Fibroblast of the conjunctiva (primary cell): ENCODE data around the gene CCT3.
"Not testable (repeated sequence)": the region's sequence is repeated elsewhere in the genome, so short reads cannot be mapped to it uniquely, and the experiment has no call there.

ENCODE experiments used
- DNase-seq: peaks from one replicate; pipeline ENCODE4 v3.0.0-alpha.2; 2010; ENCODE audit warnings: low read depth

The CCT3 gene

GRCh38 chr1:156338180-156338976, at the start of gene CCT3, which contains the start of gene TSACC:
CCT3 (minus strand) TSS chr1:156338292; CDS start chr1:156338184, 108 bp downstream.
TSACC (plus strand) TSS chr1:156338526; CDS start chr1:156339758, 1,232 bp downstream.
- peak; percentile 100 for DNase-seq

GRCh38 chr1:156387870-156388173, 49.7 kb upstream of the CCT3 start:
- no peak for DNase-seq

- DNase-seq: no peak
These were observed 49.1 kb upstream of the CCT3 start for GRCh38 chr1:156386949-156387869.

DNA sequence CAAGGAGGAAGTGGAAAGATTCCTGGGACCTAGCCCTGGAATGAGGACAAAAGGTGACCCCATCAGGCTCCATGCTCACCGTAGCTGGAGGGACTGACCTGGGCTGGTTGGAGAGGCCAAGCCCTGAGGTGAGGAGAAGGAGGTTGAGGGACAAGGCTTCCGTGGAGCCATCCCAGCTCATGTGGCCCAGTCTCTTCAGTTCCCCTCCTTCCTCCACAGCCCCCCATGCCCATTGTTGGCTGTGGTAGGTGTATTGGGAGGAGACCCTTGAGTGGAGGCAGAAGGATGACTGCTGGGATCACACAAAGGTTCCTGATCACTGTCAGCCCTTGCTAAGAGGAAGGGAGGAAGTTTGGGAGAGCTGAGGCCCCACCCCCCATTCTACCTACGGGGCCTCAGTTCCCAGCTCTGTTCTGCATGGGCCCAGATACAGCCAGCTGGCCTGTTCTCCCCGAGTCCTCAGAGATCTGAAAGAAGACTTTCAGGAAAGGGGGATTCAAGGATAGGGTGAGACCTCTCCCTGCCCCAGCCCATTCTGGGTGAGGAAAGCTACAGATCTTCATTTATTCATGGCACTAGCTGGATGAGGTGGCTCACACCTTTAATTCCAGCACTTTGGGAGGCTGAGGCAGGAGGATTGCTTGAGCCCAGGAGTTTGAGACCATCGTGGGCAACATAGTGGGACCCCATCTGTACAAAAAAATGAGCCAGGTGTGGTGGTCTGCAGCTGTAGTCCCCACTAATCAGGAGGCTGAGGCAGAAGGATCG, 48.2 kb upstream of the CCT3 start:
- DNase-seq: no peak

GRCh38 chr1:156385534-156386031, 47.5 kb upstream of the CCT3 start:
- peak; percentile 34 for DNase-seq

- DNase-seq: no peak
These were observed 46.6 kb upstream of the CCT3 start for GRCh38 chr1:156384658-156385057.

DNA sequence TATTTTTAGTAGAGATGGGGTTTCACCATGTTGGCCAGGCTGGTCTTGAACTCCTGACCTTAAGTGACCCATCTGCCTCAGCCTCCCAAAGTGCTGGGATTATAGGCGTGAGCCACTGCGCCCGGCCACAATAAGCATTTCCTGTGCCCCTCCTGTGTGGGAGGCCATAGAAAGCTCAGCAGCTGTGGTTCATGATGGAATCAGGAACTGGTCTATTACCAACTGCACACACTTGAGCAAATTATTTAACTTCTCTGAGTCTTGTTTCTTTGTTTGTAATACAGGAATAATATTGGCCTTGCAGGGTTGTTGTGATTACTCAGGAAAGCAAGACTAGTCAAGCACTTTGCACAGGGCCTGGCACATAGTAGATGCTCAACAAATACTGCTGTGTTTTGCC, 45.9 kb upstream of the CCT3 start:
- no peak for DNase-seq

GRCh38 chr1:156383023-156383422, 44.9 kb upstream of the CCT3 start:
- peak; percentile 20 for DNase-seq

DNA sequence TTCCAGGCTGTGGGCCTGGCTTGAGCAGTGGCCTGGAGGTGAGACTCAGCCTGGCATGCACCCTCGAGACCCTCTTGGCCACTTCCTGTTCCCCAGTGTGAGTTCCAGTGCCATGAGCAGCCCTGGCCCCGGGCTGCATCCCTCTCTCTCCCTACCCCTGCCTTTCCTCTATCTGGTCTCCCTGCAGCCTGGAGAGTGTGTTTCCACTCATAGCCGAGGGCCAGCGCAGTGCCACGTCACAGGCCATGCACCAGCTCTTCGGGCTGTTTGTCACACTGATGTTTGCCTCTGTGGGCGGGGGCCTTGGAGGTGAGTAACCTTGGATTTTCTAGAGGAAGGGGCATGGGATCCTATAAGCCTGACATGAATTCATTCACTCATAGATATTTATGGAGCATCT, 44.5 kb upstream of the CCT3 start:
- DNase-seq: no peak

DNA sequence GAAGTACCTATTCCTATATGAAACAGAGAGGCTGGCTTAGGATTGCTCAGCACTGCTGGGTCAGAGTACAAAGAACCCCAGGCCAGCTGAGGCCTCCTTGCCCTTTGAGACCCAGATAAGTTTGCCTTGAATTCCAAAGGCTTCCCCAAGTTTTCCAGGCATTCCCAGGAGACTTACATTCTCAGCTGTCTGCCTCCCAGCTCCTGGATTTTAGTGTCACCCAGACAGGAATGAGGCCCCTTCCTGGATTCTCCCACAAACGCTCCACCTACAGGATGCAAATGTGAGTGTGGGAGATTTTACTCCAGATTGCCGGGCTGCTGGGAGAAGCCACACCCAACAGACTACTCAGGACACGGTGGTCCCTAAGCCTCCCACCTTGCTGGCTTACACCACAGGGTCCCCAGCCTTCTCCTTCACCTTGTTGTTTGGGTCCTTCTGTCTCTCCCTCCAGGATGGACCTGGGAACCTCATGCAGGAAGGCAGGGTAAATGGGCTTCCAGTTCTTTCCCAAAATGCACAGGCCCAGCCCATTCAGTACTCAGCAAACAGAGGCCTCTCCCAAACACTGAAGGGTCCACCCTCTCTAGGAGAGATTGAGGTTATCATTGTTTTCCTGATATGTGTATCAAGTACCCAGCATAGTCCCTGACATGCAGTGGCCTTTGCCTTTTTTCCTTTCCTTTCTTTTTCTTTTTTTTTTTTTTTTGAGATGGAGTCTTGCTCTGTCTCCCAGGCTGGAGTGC, 41.5 kb upstream of the CCT3 start:
- DNase-seq: no peak

- DNase-seq: no peak
These were observed 40.5 kb upstream of the CCT3 start for GRCh38 chr1:156378557-156378956.

DNA sequence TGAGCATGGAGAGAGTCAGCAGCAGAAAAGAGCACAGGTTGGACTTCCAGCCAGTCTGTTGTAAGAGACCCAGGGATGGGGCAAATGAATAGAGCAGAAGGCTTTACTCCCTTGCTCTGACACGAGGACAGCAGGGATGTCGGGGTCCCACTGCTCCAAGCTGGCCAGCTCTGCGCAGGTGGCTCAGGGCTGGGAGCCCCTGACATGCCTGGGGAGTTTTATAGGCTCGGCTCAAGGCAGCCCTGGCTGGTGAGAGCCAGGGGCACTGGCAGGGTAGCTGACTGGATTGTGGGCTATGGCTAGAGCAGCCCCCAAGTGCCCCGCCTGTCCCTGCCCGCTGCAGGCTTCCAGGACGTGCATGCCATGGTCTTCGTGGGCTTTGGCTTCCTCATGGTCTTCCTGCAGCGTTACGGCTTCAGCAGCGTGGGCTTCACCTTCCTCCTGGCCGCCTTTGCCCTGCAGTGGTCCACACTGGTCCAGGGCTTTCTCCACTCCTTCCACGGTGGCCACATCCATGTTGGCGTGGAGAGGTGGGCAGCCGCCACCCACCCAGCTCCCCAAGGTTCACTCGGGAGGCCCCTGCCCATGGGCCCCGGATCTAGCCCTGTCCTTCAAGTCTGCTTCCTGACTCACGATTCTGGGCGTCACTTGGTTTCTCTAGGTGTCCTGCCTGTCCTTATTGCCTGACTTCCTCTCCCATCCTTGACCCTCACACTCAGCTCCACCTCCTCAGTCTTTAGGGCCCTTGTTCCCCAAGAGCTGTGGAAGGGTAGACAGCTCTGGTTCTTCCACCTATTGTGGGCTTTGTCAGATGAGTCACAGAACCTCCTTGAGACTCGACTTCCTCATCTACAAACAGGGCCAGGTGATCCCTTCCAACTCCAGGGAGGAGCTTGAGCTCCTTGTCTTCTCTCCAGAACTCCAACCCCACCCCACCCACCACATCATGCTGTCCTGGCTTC, 39.1 kb upstream of the CCT3 start:
- DNase-seq: no peak

DNA sequence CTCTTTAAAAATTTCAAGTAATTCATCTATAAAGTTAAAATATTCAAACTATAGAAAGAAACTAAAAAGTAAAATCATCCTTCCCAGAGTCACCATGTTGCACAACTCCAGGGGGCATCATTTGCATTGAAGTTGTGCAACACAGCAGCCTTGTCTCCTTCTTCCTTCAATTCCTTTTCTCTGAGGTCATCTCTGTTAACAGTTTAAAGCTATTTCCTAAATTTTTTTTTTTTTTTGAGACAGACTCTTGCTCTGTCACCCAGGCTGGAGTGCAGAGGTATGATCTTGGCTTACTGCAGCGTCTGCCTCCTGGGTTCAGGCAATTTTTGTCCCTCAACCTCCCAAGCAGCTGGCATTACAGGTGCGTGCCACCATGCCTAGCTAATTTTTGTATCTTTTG, 38.1 kb upstream of the CCT3 start:
- no peak for DNase-seq

DNA sequence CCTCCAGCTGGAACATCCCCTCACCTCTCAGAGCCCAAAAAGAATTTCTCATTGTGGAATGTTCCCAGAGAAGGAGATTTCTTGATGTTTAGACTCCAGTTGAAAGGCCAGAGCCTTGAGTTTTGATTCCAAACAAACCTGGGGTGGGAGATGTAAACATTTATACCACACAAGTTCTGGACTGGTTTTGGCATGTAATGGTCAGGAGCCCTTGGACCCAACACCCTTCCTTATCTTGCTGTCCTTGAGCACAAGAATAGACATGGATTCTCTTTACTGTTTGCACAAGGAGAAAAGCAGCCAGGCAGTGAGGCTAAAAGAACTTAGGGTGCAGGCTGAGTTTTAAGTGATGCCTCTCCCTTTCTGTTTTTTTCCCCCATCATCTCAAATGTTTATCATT, 35.5 kb upstream of the CCT3 start:
- no peak for DNase-seq

- no peak for DNase-seq
These were observed 34.8 kb upstream of the CCT3 start for GRCh38 chr1:156372876-156373275.

DNA sequence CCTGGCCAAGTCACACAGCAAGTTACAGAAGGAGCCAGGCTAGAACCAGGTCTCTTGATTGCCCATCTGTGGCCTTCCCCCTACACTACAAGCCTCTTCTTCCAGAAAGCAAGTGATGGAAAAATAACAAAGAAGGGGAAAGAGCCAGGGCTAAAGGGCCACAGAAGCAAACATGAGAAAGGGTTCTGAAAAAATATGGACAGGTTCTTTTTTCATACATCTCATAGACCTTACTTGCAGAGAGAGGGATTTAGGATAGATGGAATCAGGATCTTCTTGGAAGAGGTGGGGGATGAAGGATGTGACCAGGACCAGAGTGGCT, 34.1 kb upstream of the CCT3 start:
- no peak for DNase-seq

DNA sequence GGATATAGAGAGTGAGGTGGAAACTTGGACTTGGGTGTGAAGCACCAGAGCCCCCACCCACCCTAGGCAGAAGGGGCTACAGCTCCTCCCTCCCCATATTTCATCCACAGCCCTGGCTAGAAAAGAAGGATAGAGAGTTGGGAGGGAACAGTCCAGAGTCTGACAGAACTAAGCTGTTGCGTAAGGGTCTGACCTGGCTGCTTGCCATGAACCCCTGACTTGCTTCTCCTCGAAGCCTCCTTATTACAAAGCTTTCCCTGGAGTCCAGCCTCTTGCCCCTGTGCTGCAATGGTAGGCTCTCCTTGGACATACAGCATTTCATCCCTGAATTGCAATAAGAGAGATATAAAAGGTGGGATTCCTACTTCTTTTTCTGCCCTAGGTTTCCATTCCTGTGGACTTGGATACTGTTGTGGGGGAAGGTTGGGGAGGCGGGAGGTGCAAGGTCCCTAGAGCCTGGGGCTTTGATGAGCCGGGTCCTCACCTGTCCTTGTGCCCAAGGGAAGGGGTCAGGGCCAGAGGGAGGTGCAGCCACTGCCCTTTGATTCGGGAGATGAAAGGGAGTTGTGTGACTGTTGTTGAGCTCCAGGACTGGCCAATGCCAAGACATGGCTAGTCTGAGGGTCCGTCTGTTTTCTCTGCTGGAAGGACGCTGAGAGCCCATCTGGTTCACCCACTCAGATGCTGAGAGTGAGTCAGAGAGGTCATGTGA, 33.6 kb upstream of the CCT3 start:
- peak; percentile 63 for DNase-seq

DNA sequence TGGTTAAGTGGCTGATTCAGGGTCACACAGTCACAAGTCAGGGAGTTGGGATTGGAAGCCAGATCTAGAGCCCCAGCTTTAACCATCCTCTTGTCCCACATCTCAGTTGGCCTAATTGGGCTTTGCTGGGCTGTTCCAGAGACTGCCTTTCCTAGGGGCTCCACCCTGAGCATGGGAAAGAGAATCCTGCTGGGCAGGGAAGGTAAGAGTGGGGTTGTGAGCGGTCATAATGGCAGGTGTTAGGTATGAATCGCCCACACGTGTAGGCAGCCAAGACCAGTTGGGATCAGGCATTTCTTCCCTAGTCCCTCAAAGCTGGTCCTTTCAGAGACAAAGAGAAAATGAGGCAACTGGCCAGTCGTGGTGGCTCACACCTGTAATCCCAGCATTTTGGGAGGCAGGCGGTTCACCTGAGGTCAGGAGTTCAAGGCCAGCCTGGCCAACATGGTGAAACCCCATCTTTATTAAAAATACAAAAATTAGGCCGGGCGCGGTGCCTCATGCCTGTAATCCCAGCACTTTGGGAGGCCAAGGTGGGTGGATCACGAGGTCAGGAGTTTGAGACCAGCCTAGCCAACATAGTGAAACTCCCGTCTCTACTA, 31.7 kb upstream of the CCT3 start:
- not testable (repeated sequence) for DNase-seq
